BLaER1 treated with 17β-estradiol and CSF1 and Interleukin-3, amounts not matched to agents 10 nM and 100 nM (cell line): ENCODE results near the gene PDGFA.

Experiments used
- H3K27ac ChIP-seq, 11 experiments: shearing (Covaris generic); formaldehyde crosslinking; 2 replicates each; pipeline ENCODE4 v1.8.1; 2022
- H3K27me3 ChIP-seq, 11 experiments: shearing (Covaris generic); formaldehyde crosslinking; 2 replicates each; pipeline ENCODE4 v1.8.1; 2022
- H3K36me3 ChIP-seq, 11 experiments: shearing (Covaris generic); formaldehyde crosslinking; 2 replicates each; pipeline ENCODE4 v1.8.1; 2022
- H3K4me1 ChIP-seq, 10 experiments: shearing (Covaris generic); formaldehyde crosslinking; 2 replicates each; pipeline ENCODE4 v1.8.1; 2022
- H3K4me2 ChIP-seq, 11 experiments: shearing (Covaris generic); formaldehyde crosslinking; 2 replicates each; pipeline ENCODE4 v1.8.1; 2022
- H3K4me3 ChIP-seq, 10 experiments: shearing (Covaris generic); formaldehyde crosslinking; 2 replicates each; pipeline ENCODE4 v1.8.1; 2022
- H3K9ac ChIP-seq, 11 experiments: shearing (Covaris generic); formaldehyde crosslinking; 2 replicates each; pipeline ENCODE4 v1.8.1; 2022
- H3K9me3 ChIP-seq, 11 experiments: shearing (Covaris generic); formaldehyde crosslinking; replicated peaks in 1 of 11; 2 replicates each; pipeline ENCODE4 v1.8.1; 2022
- H4K20me1 ChIP-seq, 11 experiments: shearing (Covaris generic); formaldehyde crosslinking; 2 replicates each; pipeline ENCODE4 v1.8.1; 2022
- Cebpa-rat ChIP-seq, 11 experiments: shearing (Covaris generic); IDR thresholded peaks; 2 replicates each; pipeline ENCODE4 v1.8.1; 2022

The PDGFA gene

GRCh38 chr7:455110-455928 lies 64.3 kb downstream of the PDGFA start:
- no peaks in the 10 kb centered on the region for H3K36me3 ChIP-seq
- H4K20me1 ChIP-seq = 0 out of 22 replicates have a peak, but pooled peaks cover 0 to 8% (median 0%) of the 10 kb centered on the region in 11 experiments
- TF ChIP-seq Cebpa-rat (IDR thresholded peaks at IDR 0.05) = no peak
- H3K4me1 ChIP-seq = peaks cover 39 to 55% (median 53%) of the 10 kb centered on the region in 10 experiments
- no peak overlapping the region for H3K4me3 ChIP-seq
- peak overlapping the region; percentile 43 to 94 (median 63) for H3K4me2 ChIP-seq
- no peak overlapping the region; a peak in 1 of 22 replicates for H3K27ac ChIP-seq
- H3K9me3 ChIP-seq = no peaks in the 10 kb centered on the region
- peak overlapping the region in 2 of 11 experiments; percentile 24 to 32; a peak in 3 of 22 replicates for H3K9ac ChIP-seq
- peaks cover 0 to 24% (median 0%) of the 10 kb centered on the region in 11 experiments; a peak in 4 of 22 replicates for H3K27me3 ChIP-seq

- Histone ChIP-seq H3K9ac (no peak overlapping the region), H3K4me1 (peaks cover 39 to 63% (median 60%) of the 10 kb centered on the region in 10 experiments), H3K4me3 (no peak overlapping the region), H3K4me2 (peak overlapping the region in 8 of 11 experiments; percentile 48 to 96 (median 94); a peak in 14 of 22 replicates), H3K27me3 (peaks cover 0 to 30% (median 0%) of the 10 kb centered on the region in 11 experiments; a peak in 4 of 22 replicates), H3K27ac (no peak overlapping the region), H4K20me1 (0 out of 22 replicates have a peak, but pooled peaks cover 0 to 8% (median 0%) of the 10 kb centered on the region in 11 experiments), H3K9me3 (no peaks in the 10 kb centered on the region), H3K36me3 (no peaks in the 10 kb centered on the region)
- TF ChIP-seq Cebpa-rat (IDR thresholded peaks at IDR 0.05) = no peak
These were observed 65.1 kb downstream of the PDGFA start for GRCh38 chr7:454356-455109.

- Histone ChIP-seq H3K9ac (no peak overlapping the region; a peak in 1 of 22 replicates), H3K27me3 (peaks cover 0 to 34% (median 0%) of the 10 kb centered on the region in 11 experiments; a peak in 4 of 22 replicates), H3K4me3 (no peak overlapping the region; a peak in 1 of 20 replicates), H3K27ac (no peak overlapping the region), H3K4me1 (peaks cover 39 to 71% (median 67%) of the 10 kb centered on the region in 10 experiments), H3K36me3 (no peaks in the 10 kb centered on the region), H4K20me1 (0 out of 22 replicates have a peak, but pooled peaks cover 0 to 8% (median 0%) of the 10 kb centered on the region in 11 experiments), H3K4me2 (peak overlapping the region in 9 of 11 experiments; percentile 82 to 99 (median 94); a peak in 19 of 22 replicates), H3K9me3 (no peaks in the 10 kb centered on the region)
- no peak for TF ChIP-seq Cebpa-rat (IDR thresholded peaks at IDR 0.05)
These were observed 65.9 kb downstream of the PDGFA start for GRCh38 chr7:453597-454306.

- no peaks in the 10 kb centered on the region for H3K9me3 ChIP-seq
- 0 out of 22 replicates have a peak, but pooled peaks cover 0 to 8% (median 0%) of the 10 kb centered on the region in 11 experiments for H4K20me1 ChIP-seq
- H3K36me3 ChIP-seq = no peaks in the 10 kb centered on the region
- peak overlapping the region; percentile 70 to 99 (median 93) for H3K4me2 ChIP-seq
- peaks cover 0 to 34% (median 0%) of the 10 kb centered on the region in 11 experiments; a peak in 4 of 22 replicates for H3K27me3 ChIP-seq
- peaks cover 39 to 71% (median 67%) of the 10 kb centered on the region in 10 experiments for H3K4me1 ChIP-seq
- no peak for TF ChIP-seq Cebpa-rat (IDR thresholded peaks at IDR 0.05)
- peak overlapping the region in 4 of 11 experiments; percentile 4 to 70 (median 18); a peak in 4 of 22 replicates for H3K27ac ChIP-seq
- H3K4me3 ChIP-seq = peak overlapping the region in 4 of 10 experiments; percentile 4 to 44 (median 18); a peak in 3 of 20 replicates
- H3K9ac ChIP-seq = peak overlapping the region in 5 of 11 experiments; percentile 2 to 70 (median 52); a peak in 8 of 22 replicates
These were observed 66.7 kb downstream of the PDGFA start for GRCh38 chr7:452791-453455.

GRCh38 chr7:452226-452751 lies 67.4 kb downstream of the PDGFA start:
- Histone ChIP-seq H3K4me1 (peaks cover 39 to 72% (median 68%) of the 10 kb centered on the region in 10 experiments), H3K9ac (peak overlapping the region in 8 of 11 experiments; percentile 2 to 70 (median 54); a peak in 14 of 22 replicates), H3K4me2 (peak overlapping the region; percentile 70 to 99 (median 93)), H3K36me3 (no peaks in the 10 kb centered on the region), H3K27ac (peak overlapping the region in 7 of 11 experiments; percentile 28 to 78 (median 62); a peak in 10 of 22 replicates), H3K27me3 (peaks cover 0 to 34% (median 0%) of the 10 kb centered on the region in 11 experiments; a peak in 4 of 22 replicates), H4K20me1 (0 out of 22 replicates have a peak, but pooled peaks cover 0 to 8% (median 0%) of the 10 kb centered on the region in 11 experiments), H3K9me3 (no peaks in the 10 kb centered on the region), H3K4me3 (peak overlapping the region in 4 of 10 experiments; percentile 26 to 44 (median 32); a peak in 7 of 20 replicates)
- no peak for TF ChIP-seq Cebpa-rat (IDR thresholded peaks at IDR 0.05)

GRCh38 chr7:451255-452225 lies 68.1 kb downstream of the PDGFA start:
- H3K36me3 ChIP-seq = no peaks in the 10 kb centered on the region
- peaks cover 0 to 34% (median 0%) of the 10 kb centered on the region in 11 experiments; a peak in 4 of 22 replicates for H3K27me3 ChIP-seq
- peak overlapping the region in 8 of 11 experiments; percentile 1 to 70 (median 54); a peak in 13 of 22 replicates for H3K9ac ChIP-seq
- H3K4me3 ChIP-seq = peak overlapping the region in 5 of 10 experiments; percentile 25 to 44 (median 31); a peak in 5 of 20 replicates
- no peaks in the 10 kb centered on the region for H3K9me3 ChIP-seq
- 0 out of 22 replicates have a peak, but pooled peaks cover 0 to 8% (median 0%) of the 10 kb centered on the region in 11 experiments for H4K20me1 ChIP-seq
- H3K27ac ChIP-seq = peak overlapping the region in 9 of 11 experiments; percentile 10 to 78 (median 64); a peak in 15 of 22 replicates
- TF ChIP-seq Cebpa-rat (IDR thresholded peaks at IDR 0.05) = no peak
- H3K4me1 ChIP-seq = peaks cover 39 to 72% (median 68%) of the 10 kb centered on the region in 10 experiments
- peak overlapping the region; percentile 71 to 99 (median 93) for H3K4me2 ChIP-seq
